Stimulated activated naive CD8-positive, alpha-beta T cell treated with anti-CD3 and anti-CD28 coated beads, Interleukin-15, amount 100 ng/mL, for 72 hours (primary cell): ENCODE measurements around the gene TCEAL3.
"Not testable (repeated sequence)": the region's sequence is repeated elsewhere in the genome, so short reads cannot be mapped to it uniquely, and the experiment has no call there.

ENCODE experiments used
- ATAC-seq: fragments of 150-1000 bp; cut with Tn5 transposase; 2 replicates; pipeline ENCODE4 v1.10.0; 2021; ENCODE audit warnings: mild to moderate bottlenecking, moderate library complexity
- DNase-seq, 2 donors: peaks; one replicate each; pipeline ENCODE4 v3.0.0; 2021 to 2022
- H3K27ac Mint-ChIP-seq, 2 donors: one replicate each; pipeline ENCODE4 v1.8.0; 2022; ENCODE audit warnings: mild to moderate bottlenecking in 2 of 2, mixed read lengths in 2 of 2, moderate library complexity in 2 of 2
- H3K27me3 Mint-ChIP-seq: one replicate; pipeline ENCODE4 v1.8.0; 2022; ENCODE audit warnings: mixed read lengths
- H3K4me1 Mint-ChIP-seq: one replicate; pipeline ENCODE4 v1.8.0; 2022; ENCODE audit warnings: mild to moderate bottlenecking, mixed read lengths
- H3K4me3 Mint-ChIP-seq, 2 donors: one replicate each; pipeline ENCODE4 v1.8.0; 2022; ENCODE audit warnings: mild to moderate bottlenecking in 2 of 2, mixed read lengths in 2 of 2, moderate library complexity in 1 of 2
- H3K9me3 Mint-ChIP-seq, 2 donors: one replicate each; pipeline ENCODE4 v1.8.0; 2022; ENCODE audit warnings: mixed read lengths in 2 of 2

TCEAL3 gene

GRCh38 chrX:103640401-103641155 lies 32.8 kb downstream of the TCEAL3 start:
- no peaks in the 10 kb centered on the region for H3K4me1 Mint-ChIP-seq
- no peak overlapping the region for H3K4me3 Mint-ChIP-seq
- H3K27ac Mint-ChIP-seq = no peak overlapping the region
- ATAC-seq = no peak
- no peaks in the 10 kb centered on the region for H3K9me3 Mint-ChIP-seq
- H3K27me3 Mint-ChIP-seq = peaks cover 17% of the 10 kb centered on the region
- DNase-seq = no peak

GRCh38 chrX:103644125-103644524 lies 36.4 kb downstream of the TCEAL3 start:
- H3K4me1 Mint-ChIP-seq = no peaks in the 10 kb centered on the region
- no peak overlapping the region for H3K4me3 Mint-ChIP-seq
- H3K9me3 Mint-ChIP-seq = no peaks in the 10 kb centered on the region
- no peak for DNase-seq
- no peak for ATAC-seq
- peaks cover 17% of the 10 kb centered on the region for H3K27me3 Mint-ChIP-seq
- H3K27ac Mint-ChIP-seq = no peak overlapping the region

- Mint-ChIP-seq H3K27ac (no peak overlapping the region), H3K4me1 (no peaks in the 10 kb centered on the region), H3K4me3 (no peak overlapping the region), H3K9me3 (no peaks in the 10 kb centered on the region), H3K27me3 (peaks cover 17% of the 10 kb centered on the region)
- no peak for DNase-seq
- no peak for ATAC-seq
These were observed 39.9 kb downstream of the TCEAL3 start for GRCh38 chrX:103647630-103648029.

- peaks cover 4% of the 10 kb centered on the region for H3K4me1 Mint-ChIP-seq
These were observed 43.5 kb downstream of the TCEAL3 start for GRCh38 chrX:103651151-103651773.

GRCh38 chrX:103655230-103656000 lies 47.7 kb downstream of the TCEAL3 start:
- not testable (repeated sequence) for ATAC-seq, H3K4me3 Mint-ChIP-seq, H3K27ac Mint-ChIP-seq, H3K4me1 Mint-ChIP-seq, H3K27me3 Mint-ChIP-seq, DNase-seq
- peaks cover 13 to 14% of the 10 kb centered on the region in 2 donors for H3K9me3 Mint-ChIP-seq

More at GRCh38 chrX:103651151-103651773, 43.5 kb downstream of the TCEAL3 start:
- ATAC-seq (no peak), DNase-seq (no peak)
- Mint-ChIP-seq H3K9me3 (peaks cover 5 to 7% of the 10 kb centered on the region in 2 donors), H3K27me3 (no peaks in the 10 kb centered on the region), H3K4me3 (no peak overlapping the region), H3K27ac (no peak overlapping the region)

- DNase-seq (no peak), ATAC-seq (no peak)
- Mint-ChIP-seq H3K27me3 (no peaks in the 10 kb centered on the region), H3K27ac (no peak overlapping the region), H3K9me3 (peaks cover 13 to 14% of the 10 kb centered on the region in 2 donors), H3K4me3 (no peak overlapping the region), H3K4me1 (peaks cover 6% of the 10 kb centered on the region)
These were observed 48.9 kb downstream of the TCEAL3 start for GRCh38 chrX:103656617-103657016.

- H3K4me3 Mint-ChIP-seq, ATAC-seq, H3K27ac Mint-ChIP-seq, H3K4me1 Mint-ChIP-seq, DNase-seq, H3K27me3 Mint-ChIP-seq: not testable (repeated sequence)
- peaks cover 13 to 14% of the 10 kb centered on the region in 2 donors for H3K9me3 Mint-ChIP-seq
These were observed 49.3 kb downstream of the TCEAL3 start for GRCh38 chrX:103657066-103657465.

GRCh38 chrX:103658681-103659433 lies 51.1 kb downstream of the TCEAL3 start:
- Mint-ChIP-seq H3K4me3 (no peak overlapping the region), H3K4me1 (peaks cover 7% of the 10 kb centered on the region), H3K27ac (no peak overlapping the region), H3K9me3 (peaks cover 13 to 14% of the 10 kb centered on the region in 2 donors), H3K27me3 (peaks cover 3% of the 10 kb centered on the region)
- ATAC-seq (no peak), DNase-seq (no peak)

- DNase-seq, H3K4me3 Mint-ChIP-seq, ATAC-seq, H3K27me3 Mint-ChIP-seq: not testable (repeated sequence)
- Mint-ChIP-seq H3K27ac (peak overlapping the region in 1 of 2 donors; percentile 40), H3K4me1 (peaks cover 12% of the 10 kb centered on the region), H3K9me3 (peaks cover 13 to 14% of the 10 kb centered on the region in 2 donors)
These were observed 51.7 kb downstream of the TCEAL3 start for GRCh38 chrX:103659460-103659859.
